Measurements from ENCODE around the gene CROCC2.

CROCC2 gene

GRCh38 chr2:240901986-240902614 is 4.0 kb upstream of the CROCC2 start:
- DNase-seq (ENCODE audit: low read depth, low spot score) = no peak
- H3K4me3 ChIP-seq (ENCODE audit: low read length) = no peak overlapping the region

- H3K4me3 ChIP-seq (ENCODE audit: low read length) = no peak overlapping the region
- no peak for DNase-seq (ENCODE audit: low read depth, low spot score)
Measured at GRCh38 chr2:240902615-240903041, 3.5 kb upstream of the CROCC2 start.

GRCh38 chr2:240903191-240904060 is 2.7 kb upstream of the CROCC2 start:
- DNase-seq (ENCODE audit: low read depth, low spot score) = no peak
- H3K4me3 ChIP-seq (ENCODE audit: low read length) = no peak overlapping the region

- DNase-seq (ENCODE audit: low read depth, low spot score) = no peak
- H3K4me3 ChIP-seq (ENCODE audit: low read length) = no peak overlapping the region
Measured at GRCh38 chr2:240904216-240905175, 1.6 kb upstream of the CROCC2 start.

- DNase-seq (ENCODE audit: low read depth, low spot score) = no peak
- H3K4me3 ChIP-seq (ENCODE audit: low read length) = no peak overlapping the region
Measured at GRCh38 chr2:240905176-240905781, 857 bp upstream of the CROCC2 start.

- DNase-seq (ENCODE audit: low read depth, low spot score) = no peak
- no peak overlapping the region for H3K4me3 ChIP-seq (ENCODE audit: low read length)
Measured at GRCh38 chr2:240906911-240907590, 915 bp downstream of the CROCC2 start.

GRCh38 chr2:240909216-240909974 is 3.3 kb downstream of the CROCC2 start:
- DNase-seq (ENCODE audit: low read depth, low spot score) = no peak
- no peak overlapping the region for H3K4me3 ChIP-seq (ENCODE audit: low read length)

- no peak overlapping the region for H3K4me3 ChIP-seq (ENCODE audit: low read length)
- no peak for DNase-seq (ENCODE audit: low read depth, low spot score)
Measured at GRCh38 chr2:240911641-240912265, 5.6 kb downstream of the CROCC2 start.

- no peak overlapping the region for H3K4me3 ChIP-seq (ENCODE audit: low read length)
- DNase-seq (ENCODE audit: low read depth, low spot score) = no peak
Measured at GRCh38 chr2:240912878-240913809, 7.0 kb downstream of the CROCC2 start.

GRCh38 chr2:240913810-240914644 is 7.9 kb downstream of the CROCC2 start:
- DNase-seq (ENCODE audit: low read depth, low spot score) = peak; percentile 4
- H3K4me3 ChIP-seq (ENCODE audit: low read length) = no peak overlapping the region

- DNase-seq (ENCODE audit: low read depth, low spot score) = no peak
- H3K4me3 ChIP-seq (ENCODE audit: low read length) = no peak overlapping the region
Measured at GRCh38 chr2:240914645-240915525, 8.7 kb downstream of the CROCC2 start.

GRCh38 chr2:240915526-240916341 is 9.6 kb downstream of the CROCC2 start:
- no peak overlapping the region for H3K4me3 ChIP-seq (ENCODE audit: low read length)
- DNase-seq (ENCODE audit: low read depth, low spot score) = no peak

GRCh38 chr2:240916571-240917008 is 10.5 kb downstream of the CROCC2 start:
- H3K4me3 ChIP-seq (ENCODE audit: low read length) = no peak overlapping the region

More at GRCh38 chr2:240916571-240917008, 10.5 kb downstream of the CROCC2 start:
- DNase-seq (ENCODE audit: low read depth, low spot score) = no peak
